Measurements from ENCODE around the gene TSSK3. TPM values are rescaled to one million over a fixed set of nuclear protein-coding genes. Genes with fewer than 3 reads are reported as not detected.

TSSK3 gene
- total RNA-seq, 1 donor from 2014 or later, result 1.6 TPM

DNA sequence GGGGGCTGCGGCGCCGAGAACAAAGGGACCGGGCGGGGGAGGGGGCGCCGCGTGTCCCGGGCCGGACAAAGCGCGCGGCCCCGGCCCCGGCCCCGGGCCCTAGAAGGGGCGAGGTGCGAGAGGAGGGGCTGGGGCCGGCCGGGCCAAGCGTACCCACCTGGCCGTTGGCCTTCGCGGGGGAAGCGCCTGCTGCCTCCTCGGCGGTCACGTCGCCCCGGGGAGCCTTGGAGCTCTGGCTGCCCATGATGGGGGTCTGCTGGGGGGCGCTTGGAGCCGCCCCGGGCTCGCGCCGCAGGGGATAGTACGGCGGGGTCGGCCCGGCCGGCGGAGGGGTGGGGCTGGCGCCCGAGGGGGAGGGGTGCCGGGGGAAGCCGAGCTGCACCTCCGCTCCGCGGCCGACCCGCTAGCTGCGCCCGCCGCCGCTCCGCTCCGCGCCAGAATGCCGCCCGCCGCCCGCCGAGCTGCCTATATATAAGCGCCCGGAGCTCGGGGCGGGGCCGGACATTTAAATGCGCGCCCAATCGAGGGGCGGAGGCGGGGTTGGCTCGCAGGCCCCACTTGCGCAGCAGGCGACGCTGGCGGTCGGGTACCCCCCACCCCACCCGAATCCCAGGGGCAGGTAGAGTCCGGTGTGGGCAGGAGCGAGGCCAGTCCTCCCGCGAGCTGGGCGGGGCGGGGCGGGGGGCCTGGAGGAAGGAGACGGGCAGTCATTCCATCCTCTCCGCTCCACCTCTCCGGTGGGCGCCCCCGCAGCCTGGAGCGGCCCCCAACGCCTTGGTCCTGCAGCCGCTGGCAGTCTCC is 26.3 kb upstream of the TSSK3 start, which contains the start of gene MARCKSL1:
Gene MARCKSL1, minus strand, starts transcription at position 444 of the 801 bp plus-strand sequence. Its CDS starts 200 bp downstream, at position 244.
- Mint-ChIP-seq H3K36me3 (ENCODE audit: unreplicated experiment) (peaks cover 10% of the 10 kb centered on the region), H3K27ac (ENCODE audit: unreplicated experiment) (peak within 1 kb of the TSS; percentile 85), H3K4me3 (ENCODE audit: unreplicated experiment) (peak within 1 kb of the TSS; percentile 92), H3K9me3 (ENCODE audit: unreplicated experiment) (peaks cover 17% of the 10 kb centered on the region), H3K27me3 (ENCODE audit: unreplicated experiment) (peaks cover 8% of the 10 kb centered on the region), H3K4me1 (ENCODE audit: low read depth, unreplicated experiment) (peaks cover 24% of the 10 kb centered on the region)
- TF ChIP-seq, protein P1, sequence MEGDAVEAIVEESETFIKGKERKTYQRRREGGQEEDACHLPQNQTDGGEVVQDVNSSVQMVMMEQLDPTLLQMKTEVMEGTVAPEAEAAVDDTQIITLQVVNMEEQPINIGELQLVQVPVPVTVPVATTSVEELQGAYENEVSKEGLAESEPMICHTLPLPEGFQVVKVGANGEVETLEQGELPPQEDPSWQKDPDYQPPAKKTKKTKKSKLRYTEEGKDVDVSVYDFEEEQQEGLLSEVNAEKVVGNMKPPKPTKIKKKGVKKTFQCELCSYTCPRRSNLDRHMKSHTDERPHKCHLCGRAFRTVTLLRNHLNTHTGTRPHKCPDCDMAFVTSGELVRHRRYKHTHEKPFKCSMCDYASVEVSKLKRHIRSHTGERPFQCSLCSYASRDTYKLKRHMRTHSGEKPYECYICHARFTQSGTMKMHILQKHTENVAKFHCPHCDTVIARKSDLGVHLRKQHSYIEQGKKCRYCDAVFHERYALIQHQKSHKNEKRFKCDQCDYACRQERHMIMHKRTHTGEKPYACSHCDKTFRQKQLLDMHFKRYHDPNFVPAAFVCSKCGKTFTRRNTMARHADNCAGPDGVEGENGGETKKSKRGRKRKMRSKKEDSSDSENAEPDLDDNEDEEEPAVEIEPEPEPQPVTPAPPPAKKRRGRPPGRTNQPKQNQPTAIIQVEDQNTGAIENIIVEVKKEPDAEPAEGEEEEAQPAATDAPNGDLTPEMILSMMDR (IDR thresholded peaks at IDR 0.05; ENCODE audit: partially characterized antibody, unreplicated experiment), result no peak
- DNase-seq, result peak; percentile 90

DNA sequence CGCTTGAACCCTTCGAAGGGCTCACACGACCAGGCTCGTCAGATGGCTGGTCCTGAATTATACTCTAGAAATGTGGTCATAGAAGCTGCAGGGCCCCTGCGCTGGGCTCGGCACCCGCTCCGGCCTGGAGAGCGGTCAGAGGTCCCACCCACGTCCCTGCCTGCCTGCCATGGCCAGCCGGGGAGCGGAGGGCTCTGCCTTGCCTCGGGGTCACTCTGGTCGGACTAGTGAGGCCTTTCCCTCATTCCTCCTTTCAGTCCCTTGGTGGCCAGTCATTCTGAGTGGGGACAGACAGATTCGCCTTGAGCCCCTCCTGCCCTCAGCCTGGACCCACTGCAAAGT is 25.8 kb upstream of the TSSK3 start:
- H3K36me3 Mint-ChIP-seq (ENCODE audit: unreplicated experiment), result peaks cover 5% of the 10 kb centered on the region
- TF ChIP-seq, protein P1 (IDR thresholded peaks at IDR 0.05; ENCODE audit: partially characterized antibody, unreplicated experiment), result no peak
- H3K9me3 Mint-ChIP-seq (ENCODE audit: unreplicated experiment), result peaks cover 17% of the 10 kb centered on the region
- peaks cover 24% of the 10 kb centered on the region for H3K4me1 Mint-ChIP-seq (ENCODE audit: low read depth, unreplicated experiment)
- no peak for DNase-seq
- peak overlapping the region; percentile 64 for H3K27ac Mint-ChIP-seq (ENCODE audit: unreplicated experiment)
- H3K27me3 Mint-ChIP-seq (ENCODE audit: unreplicated experiment), result peaks cover 8% of the 10 kb centered on the region
- H3K4me3 Mint-ChIP-seq (ENCODE audit: unreplicated experiment), result peak overlapping the region; percentile 30

DNA sequence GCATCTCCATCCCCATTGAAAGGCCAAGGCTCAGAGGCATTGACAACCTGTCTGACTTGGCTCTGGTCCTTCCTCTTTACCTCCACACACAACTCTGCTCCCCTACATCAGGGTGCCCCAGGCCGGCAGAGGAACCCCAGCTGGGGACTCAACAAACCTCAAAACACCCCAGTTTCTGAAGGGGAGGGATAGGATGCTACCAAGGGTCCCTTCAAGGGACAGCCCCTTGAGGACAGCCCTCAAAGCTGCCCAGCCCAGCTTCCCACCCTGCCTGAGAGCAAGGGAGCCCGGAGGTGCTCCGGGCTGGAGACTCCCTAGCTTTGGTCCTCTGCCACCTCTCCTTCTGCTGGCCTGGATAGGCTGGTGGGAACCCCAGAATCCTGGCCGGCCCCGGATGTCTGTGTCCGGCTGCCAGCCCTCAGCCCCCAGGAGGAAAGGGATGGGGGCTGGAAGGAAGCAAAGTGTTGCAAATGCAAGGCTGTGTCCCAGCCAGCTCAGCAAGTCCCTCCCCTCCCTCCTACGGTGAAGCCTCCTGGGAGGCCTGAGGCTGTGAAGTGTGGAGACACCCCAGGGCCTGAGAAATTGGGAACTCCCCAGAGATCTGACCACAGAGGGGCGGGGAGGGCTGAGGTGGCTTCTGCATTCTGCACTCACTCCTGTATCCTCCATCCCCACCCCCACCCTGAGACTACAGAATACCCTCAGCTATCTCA is 25.2 kb upstream of the TSSK3 start:
- H3K4me1 Mint-ChIP-seq (ENCODE audit: low read depth, unreplicated experiment), result peaks cover 22% of the 10 kb centered on the region
- peak overlapping the region; percentile 30 for H3K4me3 Mint-ChIP-seq (ENCODE audit: unreplicated experiment)
- H3K36me3 Mint-ChIP-seq (ENCODE audit: unreplicated experiment), result peaks cover 4% of the 10 kb centered on the region
- TF ChIP-seq, protein P1 (IDR thresholded peaks at IDR 0.05; ENCODE audit: partially characterized antibody, unreplicated experiment), result no peak
- peaks cover 15% of the 10 kb centered on the region for H3K9me3 Mint-ChIP-seq (ENCODE audit: unreplicated experiment)
- DNase-seq, result no peak
- H3K27ac Mint-ChIP-seq (ENCODE audit: unreplicated experiment), result peak overlapping the region; percentile 64
- H3K27me3 Mint-ChIP-seq (ENCODE audit: unreplicated experiment), result peaks cover 8% of the 10 kb centered on the region

DNA sequence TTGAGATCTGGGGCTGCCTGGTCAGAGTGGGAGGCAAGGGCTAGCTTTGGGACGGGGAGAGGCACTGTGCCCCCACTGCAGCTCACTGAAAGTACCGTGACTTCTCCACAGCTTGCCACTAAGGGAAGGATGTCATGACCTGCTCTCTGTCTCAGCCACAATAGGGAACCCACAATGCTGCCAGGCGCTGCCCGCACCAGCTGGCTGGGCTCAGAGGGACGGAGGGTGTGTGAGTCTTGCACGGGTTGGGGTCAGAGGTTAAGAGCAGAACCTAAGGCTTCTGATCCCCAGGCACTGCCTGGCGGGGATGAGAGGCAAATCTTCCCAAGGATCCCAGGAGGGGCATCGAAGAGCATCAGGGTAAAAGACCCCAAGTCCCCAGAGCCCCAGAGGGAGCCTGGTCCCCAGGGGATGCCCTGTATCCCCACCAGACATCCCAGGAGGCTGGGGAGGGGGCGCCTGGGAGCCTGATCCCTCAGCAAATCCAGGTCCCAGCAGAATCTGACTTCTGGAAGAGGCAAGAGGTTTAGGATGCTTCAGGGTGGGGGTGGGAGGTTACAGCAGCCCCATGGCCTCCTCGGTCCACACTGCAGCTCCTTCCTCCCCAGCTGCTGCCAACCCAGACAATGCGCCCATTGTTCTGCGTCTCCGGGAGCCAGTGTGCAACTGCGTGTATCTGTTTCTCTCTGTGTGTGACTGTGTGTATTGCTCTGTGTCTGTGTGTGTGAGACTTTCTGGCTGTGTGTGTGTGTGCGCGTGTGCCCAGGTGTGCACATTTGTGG is 24.3 kb upstream of the TSSK3 start:
- DNase-seq, result no peak
- peaks cover 4% of the 10 kb centered on the region for H3K36me3 Mint-ChIP-seq (ENCODE audit: unreplicated experiment)
- peaks cover 21% of the 10 kb centered on the region for H3K4me1 Mint-ChIP-seq (ENCODE audit: low read depth, unreplicated experiment)
- TF ChIP-seq, protein P1 (IDR thresholded peaks at IDR 0.05; ENCODE audit: partially characterized antibody, unreplicated experiment), result no peak
- H3K27ac Mint-ChIP-seq (ENCODE audit: unreplicated experiment), result peak overlapping the region; percentile 33
- peak overlapping the region; percentile 71 for H3K4me3 Mint-ChIP-seq (ENCODE audit: unreplicated experiment)
- H3K9me3 Mint-ChIP-seq (ENCODE audit: unreplicated experiment), result peaks cover 15% of the 10 kb centered on the region
- peaks cover 8% of the 10 kb centered on the region for H3K27me3 Mint-ChIP-seq (ENCODE audit: unreplicated experiment)
